HG03457 (cell line): Measurements from ENCODE around the gene NTF4.
A peak's percentile ranks its signal among the peaks of the same experiment; 100 is the strongest.
"Not testable (repeated sequence)": the region's sequence is repeated elsewhere in the genome, so short reads cannot be mapped to it uniquely, and the experiment has no call there.

Experiments used
- ATAC-seq: cut with Tn5 transposase; IDR thresholded peaks from one replicate; pipeline ENCODE4 v1.9.1; 2021; ENCODE audit warnings: moderate number of reproducible peaks; ENCODE audit not compliant: unreplicated experiment

The NTF4 gene

GRCh38 chr19:49091391-49092038 is 26.9 kb upstream of the NTF4 start:
- ATAC-seq, result no peak

- no peak for ATAC-seq
Measured at GRCh38 chr19:49086296-49086695, 21.7 kb upstream of the NTF4 start.

GRCh38 chr19:49085868-49086232 is 21.2 kb upstream of the NTF4 start:
- no peak for ATAC-seq

GRCh38 chr19:49085020-49085867 is 20.6 kb upstream of the NTF4 start, which contains the start of gene SNRNP70:
Gene SNRNP70 (plus strand): TSS chr19:49085451. CDS start chr19:49086415, 964 bp downstream.
- ATAC-seq, result peak; percentile 74

GRCh38 chr19:49084206-49085019 is 19.8 kb upstream of the NTF4 start:
- ATAC-seq, result no peak

- no peak for ATAC-seq
Measured at GRCh38 chr19:49081273-49081672, 16.7 kb upstream of the NTF4 start.

GRCh38 chr19:49080392-49080791 is 15.8 kb upstream of the NTF4 start:
- ATAC-seq, result no peak

GRCh38 chr19:49074869-49075268 is 10.3 kb upstream of the NTF4 start:
- ATAC-seq, result not testable (repeated sequence)

GRCh38 chr19:49073514-49074378 is 9.1 kb upstream of the NTF4 start:
- no peak for ATAC-seq

GRCh38 chr19:49071860-49072547 is 7.4 kb upstream of the NTF4 start:
- no peak for ATAC-seq

- ATAC-seq, result no peak
Measured at GRCh38 chr19:49070416-49070815, 5.8 kb upstream of the NTF4 start.

GRCh38 chr19:49069026-49069425 is 4.4 kb upstream of the NTF4 start:
- no peak for ATAC-seq

- no peak for ATAC-seq
Measured at GRCh38 chr19:49067554-49067953, 2.9 kb upstream of the NTF4 start.

- no peak for ATAC-seq
Measured at GRCh38 chr19:49065905-49066512, 1.4 kb upstream of the NTF4 start.

- no peak for ATAC-seq
Measured at GRCh38 chr19:49064029-49064629, 489 bp downstream of the NTF4 start.

GRCh38 chr19:49061445-49061844 is 3.2 kb downstream of the NTF4 start:
- ATAC-seq, result no peak

GRCh38 chr19:49061000-49061399 is 3.6 kb downstream of the NTF4 start:
- no peak for ATAC-seq

GRCh38 chr19:49059053-49059452 is 5.6 kb downstream of the NTF4 start:
- ATAC-seq, result no peak

- ATAC-seq, result no peak
Measured at GRCh38 chr19:49058562-49058961, 6.1 kb downstream of the NTF4 start.
